HG02870 (cell line): ENCODE results near the gene RAB42.
A peak's percentile ranks its signal among the peaks of the same experiment; 100 is the strongest.
"Not testable (repeated sequence)": the region's sequence is repeated elsewhere in the genome, so short reads cannot be mapped to it uniquely, and the experiment has no call there.

Source experiments
- ATAC-seq: cut with Tn5 transposase; IDR thresholded peaks from one replicate; pipeline ENCODE4 v1.9.1; 2021; ENCODE audit warnings: mild to moderate bottlenecking, moderate library complexity; ENCODE audit not compliant: unreplicated experiment

Gene RAB42

DNA sequence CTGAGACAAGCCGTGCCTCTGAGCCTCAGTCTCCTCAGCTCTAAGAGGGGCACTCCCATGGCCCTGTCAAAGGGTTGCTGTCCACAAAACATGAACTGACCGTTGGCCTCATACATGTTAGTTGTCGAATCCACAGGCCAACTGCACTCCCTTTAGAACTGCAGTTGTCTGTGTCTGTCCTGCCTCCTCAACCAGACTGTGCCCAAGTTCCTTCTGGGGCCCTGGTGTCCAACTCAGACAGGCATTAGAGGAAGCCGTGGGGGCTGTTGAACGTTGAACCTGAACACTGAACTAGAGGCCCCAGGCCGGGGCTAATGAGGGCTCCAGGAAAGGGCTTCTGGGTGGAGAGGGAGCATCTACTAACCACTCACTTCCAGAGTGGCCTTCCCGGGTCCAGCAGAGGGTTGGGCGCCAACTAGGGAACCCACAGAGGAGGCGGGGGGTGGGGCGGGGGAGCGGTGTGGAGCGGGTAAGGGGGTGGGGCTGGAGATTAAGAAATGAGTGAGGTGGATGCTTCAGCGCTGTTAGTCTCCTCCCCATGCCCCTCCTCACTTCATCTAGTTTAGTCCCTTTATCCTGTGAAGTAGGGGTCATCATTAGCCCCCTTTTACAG, at the start of gene RAB42:
Gene RAB42 (plus strand): TSS at position 558 of the 613 bp plus-strand sequence. CDS start 247 bp downstream, outside the sequence.
- ATAC-seq = no peak

DNA sequence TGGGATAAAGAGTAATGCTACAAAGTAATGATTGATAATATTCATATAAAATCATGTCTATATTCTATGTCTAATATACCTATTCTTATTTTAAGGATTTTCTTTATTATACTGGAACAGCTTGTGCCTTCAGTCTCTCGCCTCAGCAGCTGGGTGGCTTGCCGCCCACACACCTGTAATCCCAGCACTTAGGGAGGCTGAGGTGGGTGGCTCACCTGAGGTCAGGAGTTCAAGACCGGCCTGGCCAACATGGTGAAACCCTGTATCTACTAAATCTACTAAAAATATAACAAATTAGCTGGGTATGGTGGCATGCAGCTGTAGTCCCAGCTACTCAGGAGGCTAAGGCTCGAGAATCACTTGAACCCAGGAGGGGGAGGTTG, 46.8 kb upstream of the RAB42 start:
- ATAC-seq = no peak

DNA sequence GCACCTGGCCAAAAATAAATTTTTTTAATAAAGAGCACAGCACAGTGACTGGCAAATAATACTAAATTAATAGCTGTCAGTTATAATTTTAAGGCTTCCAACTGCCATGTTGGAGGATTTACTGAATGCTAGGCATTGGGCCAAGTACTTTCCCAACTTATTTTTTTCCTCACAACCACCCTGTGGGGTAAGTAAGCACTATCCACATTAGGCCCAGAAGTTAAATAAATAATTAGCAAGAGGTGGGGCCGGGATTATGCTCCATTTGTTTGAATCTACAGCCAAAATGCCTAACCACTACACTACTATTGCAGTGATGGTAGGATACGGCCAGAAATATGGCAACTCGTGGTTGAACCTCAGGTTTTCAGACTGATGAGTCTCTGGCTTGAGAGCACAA, 43.7 kb upstream of the RAB42 start:
- ATAC-seq = no peak

DNA sequence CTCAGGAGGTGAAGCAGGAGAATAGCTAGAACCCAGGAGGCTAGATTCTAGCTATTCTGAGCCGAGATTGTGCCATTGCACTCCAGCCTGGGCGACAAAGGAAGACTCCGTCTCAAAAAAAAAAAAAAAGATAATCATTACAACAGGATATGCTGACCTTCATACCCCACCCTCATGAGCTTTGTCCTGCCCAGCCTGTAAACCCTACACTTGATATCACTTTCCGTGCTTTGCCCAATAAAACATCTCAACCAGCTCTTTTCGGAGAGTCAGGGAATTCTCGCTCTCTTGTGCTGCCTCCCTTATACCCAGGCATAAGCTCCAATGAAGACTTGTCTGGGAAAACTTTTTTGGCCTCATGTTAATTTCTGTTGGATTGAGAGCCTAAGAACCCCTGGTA, 40.7 kb upstream of the RAB42 start:
- ATAC-seq = no peak

DNA sequence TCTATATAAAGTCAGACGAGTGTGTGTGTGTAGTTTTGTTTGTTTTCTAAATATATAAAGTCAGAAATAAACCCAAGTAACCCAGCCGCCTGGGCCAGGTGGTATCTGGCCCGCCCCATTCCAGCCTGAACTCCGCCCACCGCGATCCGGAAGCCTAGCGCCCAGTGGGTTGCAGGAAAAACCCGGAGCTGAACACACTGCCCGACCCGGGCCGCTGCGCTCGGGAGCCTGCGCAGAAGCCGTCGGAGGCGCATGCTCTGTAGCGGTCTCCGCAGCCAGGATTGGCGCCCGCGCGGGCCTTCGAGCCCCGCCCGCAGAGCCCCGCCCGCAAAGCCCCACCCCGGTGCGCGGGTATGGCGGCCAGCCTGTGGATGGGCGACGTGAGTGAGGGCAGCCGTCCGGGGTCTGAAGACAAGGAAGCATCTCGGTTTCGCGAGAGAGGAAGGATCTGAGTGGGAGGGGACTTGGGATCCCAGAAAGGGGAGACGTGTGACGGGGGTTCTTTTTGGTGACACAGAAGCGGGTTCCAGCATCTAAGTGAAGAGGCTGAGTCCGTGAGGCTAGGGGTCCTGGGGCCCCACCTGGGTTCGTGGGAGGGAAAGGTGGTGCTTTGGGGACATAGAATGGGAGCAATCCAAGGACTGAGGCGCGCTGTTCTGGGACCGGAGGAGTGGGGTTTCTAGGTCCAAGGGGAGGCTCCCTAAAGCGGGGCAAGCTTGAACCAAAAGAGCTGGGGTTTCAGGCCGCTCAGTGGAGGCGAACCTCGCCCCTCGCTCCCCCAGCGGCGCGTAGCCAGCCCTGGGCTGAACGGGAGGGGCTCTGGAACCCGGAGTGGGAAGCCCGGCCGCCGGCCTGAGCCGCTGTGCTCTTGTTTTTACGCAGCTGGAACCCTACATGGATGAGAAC, 39.1 kb upstream of the RAB42 start, which contains the start of gene TRNAU1AP:
Gene TRNAU1AP (plus strand): TSS at position 328 of the 906 bp plus-strand sequence. CDS start 26 bp downstream, at position 354.
- ATAC-seq = peak; percentile 89

- ATAC-seq = no peak
Observed at GRCh38 chr1:28560886-28561285, 31.2 kb upstream of the RAB42 start.

GRCh38 chr1:28564310-28564709, 27.8 kb upstream of the RAB42 start:
- no peak for ATAC-seq

DNA sequence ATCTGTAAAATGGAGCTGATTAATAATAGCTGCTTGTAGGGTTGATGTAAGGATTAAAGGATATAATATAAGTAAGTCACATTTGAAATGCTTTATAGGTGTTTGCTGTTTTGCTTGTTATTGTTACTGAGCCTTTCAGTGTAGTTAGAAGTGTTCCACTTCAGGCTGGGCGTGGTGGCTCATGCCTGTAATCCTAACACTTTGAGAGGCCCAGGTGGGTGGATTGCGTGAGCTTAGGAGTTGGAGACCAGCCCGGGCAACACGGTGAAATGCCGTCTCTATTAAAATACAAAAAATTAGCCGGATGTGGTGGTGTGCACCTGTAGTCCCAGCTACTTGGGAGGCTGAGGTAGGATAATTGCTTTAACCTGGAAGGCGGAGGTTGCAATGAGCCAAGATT, 27.0 kb upstream of the RAB42 start:
- no peak for ATAC-seq

GRCh38 chr1:28565726-28566125, 26.3 kb upstream of the RAB42 start:
- no peak for ATAC-seq

DNA sequence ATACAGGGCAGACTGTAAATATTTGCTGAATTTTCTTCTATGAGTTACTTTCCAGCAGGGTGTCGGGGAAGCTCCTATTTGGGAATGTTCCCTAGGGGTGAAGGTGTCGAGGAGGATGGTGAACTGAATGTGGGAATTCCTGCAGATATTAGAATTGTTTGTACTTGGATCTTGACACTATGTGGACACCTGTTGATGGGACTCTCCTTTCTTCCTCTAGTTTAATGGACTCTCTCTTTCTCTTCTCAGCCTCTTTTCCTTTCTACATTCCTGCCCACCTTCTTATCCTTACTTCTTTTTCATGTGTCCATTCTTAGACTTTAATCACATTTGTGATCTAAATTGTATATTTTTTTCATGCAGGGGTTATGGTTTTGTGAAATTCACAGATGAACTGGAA, 25.1 kb upstream of the RAB42 start:
- ATAC-seq = no peak

DNA sequence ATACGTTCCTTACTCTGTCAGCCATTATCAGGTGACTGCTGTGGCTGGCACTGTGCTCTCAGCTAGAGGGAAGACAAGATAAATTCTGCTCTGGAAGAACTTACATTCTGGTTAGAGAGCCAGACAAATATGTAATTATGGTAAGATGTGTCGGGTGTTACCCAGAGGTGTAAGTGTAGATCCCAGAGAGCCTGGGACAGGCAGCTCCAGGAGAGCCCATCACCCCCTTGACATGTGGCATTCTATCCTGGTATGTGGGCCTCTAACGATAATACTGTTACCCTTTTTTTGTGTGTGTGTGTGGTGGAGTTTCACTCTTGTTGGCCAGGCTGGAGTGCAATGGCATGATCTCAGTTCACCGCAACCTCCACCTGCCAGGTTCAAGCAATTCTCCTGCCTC, 20.2 kb upstream of the RAB42 start:
- ATAC-seq = no peak

DNA sequence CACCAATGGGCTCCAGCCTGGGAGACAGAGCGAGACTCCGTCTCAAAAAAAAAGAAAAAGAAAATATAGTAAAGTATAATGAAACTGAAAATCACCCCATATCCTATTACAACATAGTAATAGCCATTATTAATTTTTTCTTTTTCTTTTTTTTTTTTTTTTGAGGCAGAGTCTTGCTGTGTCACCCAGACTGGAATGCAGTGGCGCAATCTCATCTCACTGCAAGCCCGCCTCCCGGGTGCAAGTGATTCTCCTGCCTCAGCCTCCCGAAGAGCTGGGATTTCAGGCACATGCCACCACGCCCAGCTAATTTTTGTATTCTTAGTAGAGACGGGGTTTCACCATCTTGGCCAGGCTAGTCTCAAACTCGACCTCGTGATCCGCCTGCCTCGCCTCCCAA, 19.2 kb upstream of the RAB42 start:
- ATAC-seq = not testable (repeated sequence)

DNA sequence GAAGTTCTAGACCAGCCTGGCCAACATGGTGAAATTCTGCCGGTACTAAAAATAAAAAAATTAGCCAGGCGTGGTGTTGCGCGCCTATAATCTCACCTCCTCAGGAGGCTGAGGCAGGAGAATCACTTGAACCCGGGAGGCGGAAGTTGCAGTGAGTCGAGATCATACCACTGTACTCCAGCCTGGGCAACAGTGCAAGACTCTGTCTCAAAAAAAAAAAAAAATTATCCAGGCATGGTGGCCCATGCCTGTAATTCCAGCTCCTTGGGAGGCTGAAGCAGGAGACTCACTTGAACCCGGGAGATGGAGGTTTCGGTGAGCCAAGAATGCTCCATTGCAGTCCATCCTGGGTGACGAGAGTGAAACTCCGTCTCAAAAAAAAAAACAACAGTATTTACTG, 18.5 kb upstream of the RAB42 start:
- no peak for ATAC-seq

DNA sequence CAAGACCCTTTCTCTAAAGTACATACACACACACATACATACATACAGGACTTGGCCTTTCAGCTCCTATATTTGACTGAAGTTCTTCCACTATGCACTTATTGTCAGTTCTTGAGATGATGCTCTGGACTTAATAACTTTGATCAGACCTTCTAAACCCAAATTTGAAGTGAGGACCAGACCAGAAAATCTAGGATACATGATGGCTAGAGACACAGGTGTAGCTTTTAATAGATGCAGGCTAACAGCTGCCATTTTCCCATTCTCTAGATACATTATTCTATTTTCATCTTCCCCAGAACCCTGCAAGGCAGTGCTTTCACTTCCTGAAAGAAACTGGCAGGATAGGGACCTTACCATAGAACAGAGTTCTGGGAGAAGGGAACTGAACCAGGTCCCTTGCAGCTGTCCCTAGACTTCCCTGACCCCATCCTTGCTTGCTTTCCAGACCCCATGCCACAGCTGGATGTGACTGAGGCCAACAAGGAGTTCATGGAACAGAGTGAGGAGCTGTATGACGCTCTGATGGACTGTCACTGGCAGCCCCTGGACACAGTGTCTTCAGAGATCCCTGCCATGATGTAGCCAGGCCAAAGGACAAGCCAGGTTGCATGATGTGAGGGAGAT, 14.9 kb upstream of the RAB42 start:
- no peak for ATAC-seq

DNA sequence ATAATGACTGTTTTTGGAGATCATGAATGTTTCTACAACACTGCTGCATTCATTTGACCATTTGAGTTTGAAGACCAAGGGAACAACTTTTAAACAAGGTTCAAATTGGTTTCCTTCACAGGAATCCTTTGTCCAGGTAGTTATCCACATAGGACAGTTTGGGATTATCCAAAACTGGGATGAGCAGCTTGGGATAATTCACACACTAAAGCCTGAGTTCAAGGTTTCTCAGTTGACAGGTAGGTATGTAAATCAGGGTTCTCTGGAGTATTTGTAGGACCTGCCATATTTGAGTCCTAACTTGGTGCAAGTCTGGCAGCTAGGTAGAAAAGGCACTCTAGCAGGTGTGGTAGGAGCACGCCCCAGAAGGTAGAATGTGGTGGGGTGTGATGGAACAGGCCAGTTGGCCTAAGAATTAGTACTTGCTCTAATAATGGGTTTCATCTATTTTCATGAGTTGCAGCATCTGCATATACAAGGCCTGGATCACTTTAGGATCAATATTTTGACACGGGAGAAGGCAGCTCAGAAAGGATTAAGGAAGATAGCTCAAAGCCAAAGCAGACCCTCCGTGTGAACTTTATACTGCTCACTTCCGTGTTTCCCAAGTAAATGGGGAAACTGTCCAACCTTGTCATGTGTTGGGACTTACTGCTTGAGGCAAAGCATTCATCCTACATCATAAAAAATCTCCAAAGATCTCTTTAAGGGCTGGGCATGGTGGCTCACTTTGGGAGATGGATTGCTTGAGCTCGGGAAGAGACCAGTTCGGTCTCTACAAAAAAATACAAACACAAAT, 14.1 kb upstream of the RAB42 start:
- no peak for ATAC-seq

DNA sequence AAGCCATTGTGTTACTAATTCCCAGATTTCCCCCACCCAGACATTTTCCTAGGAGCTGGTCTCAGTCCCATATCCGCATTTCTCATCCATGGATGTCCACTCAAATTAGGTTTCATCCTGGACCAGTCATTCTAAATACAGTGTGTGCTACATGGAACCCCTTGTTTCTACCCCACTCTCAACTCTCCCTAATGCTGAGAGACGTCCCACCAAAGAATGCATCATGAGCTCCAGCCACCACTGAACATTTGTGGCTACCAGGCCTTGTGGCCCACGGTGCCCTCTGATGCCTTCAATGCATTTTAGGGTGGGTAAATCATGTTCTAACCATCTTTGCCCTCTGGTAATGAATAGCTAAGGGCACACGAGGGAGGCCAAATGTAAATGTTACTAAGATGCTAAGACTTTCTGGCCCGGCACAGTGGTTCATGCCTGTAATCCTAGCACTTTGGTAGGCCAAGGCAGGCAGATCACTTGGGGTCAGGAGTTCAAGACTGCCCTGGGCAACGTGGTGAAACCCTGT, 13.3 kb upstream of the RAB42 start:
- no peak for ATAC-seq

- ATAC-seq = no peak
Observed at GRCh38 chr1:28579401-28579800, 12.7 kb upstream of the RAB42 start.

GRCh38 chr1:28580722-28581530, 11.1 kb upstream of the RAB42 start:
- ATAC-seq = no peak

DNA sequence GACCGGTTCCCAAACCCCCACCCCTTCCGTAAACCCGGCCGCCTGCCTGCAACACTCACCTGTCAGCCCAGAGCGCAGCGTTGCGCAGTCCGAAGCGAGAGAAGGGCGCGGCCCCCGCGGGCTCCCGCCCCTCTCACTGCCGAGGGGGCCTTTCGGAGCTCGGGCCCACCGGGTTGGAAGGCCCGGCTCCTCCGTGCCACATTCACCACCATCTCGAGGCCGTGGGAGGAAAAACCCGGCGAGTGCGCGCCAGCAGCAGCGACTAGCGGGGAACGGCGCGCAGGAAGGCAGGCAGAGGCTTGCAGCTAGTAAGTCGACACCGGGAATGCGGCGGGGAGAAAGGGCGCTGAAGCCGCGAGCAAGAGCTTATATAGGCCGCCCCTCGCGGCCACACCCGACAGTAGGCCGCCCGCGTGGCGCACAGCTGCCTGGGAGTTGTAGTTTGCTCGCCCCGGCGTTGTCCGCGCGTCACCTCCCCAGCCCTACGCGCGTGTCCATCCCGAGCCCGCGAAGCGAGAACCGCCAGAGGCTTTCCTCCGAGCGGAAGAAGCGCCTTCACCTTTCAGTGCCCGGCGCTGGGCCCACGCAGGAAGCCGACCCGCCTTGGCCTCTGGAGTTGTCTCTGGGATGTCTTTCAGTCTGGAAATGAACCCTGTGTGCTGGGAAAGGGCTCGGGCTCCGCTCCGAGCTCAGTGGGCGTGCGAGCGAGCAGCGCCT, 10.4 kb upstream of the RAB42 start:
- ATAC-seq = peak; percentile 66
